ENCODE measurements around the gene RXRA. TPM values are rescaled to one million over a fixed set of nuclear protein-coding genes. Genes with fewer than 3 reads are reported as not detected.

RXRA gene
- polyA plus RNA-seq, 3 donors: 33.6 to 42.2 (median 33.9) TPM

DNA sequence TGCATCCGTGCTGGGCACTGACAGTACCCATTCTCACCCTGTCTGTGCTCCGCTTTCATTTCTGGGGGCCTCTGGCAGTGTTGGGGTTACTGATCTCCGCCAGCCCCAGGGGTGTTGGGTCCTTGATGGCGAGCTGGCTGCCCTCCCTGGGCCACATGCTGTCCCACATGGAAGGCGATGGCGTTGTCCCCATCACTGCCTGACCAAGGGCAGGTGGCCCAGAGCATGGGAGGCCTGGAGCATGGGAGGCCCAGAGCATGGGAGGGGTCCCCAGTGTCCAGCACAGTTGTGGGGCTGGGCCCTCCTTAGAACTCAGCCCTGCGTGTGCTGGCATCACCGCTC is 50.9 kb downstream of the RXRA start:
- no peak for DNase-seq (ENCODE audit: low read depth in 3 of 3, low spot score in 2 of 3)

DNA sequence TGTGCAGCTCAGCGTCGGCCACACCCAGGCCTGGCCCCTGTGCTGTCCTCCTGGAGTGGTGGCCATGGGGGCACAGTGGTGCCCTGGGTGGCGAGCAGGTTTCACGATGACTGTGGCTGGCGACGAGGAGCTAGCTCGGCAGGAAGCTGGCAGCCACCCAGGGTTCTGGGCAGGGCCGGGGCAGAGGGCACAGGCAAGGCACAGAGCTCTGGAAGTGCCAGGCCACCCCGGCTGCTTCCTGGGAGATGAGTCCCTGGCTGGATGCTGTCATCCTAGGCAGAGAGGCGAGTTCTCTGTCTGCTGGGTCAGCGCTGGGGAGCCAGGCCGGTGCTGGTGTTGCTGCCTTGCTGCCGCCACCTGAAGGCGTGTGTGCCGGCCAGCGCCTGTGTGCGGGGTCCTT is 51.7 kb downstream of the RXRA start:
- no peak for DNase-seq (ENCODE audit: low read depth in 3 of 3, low spot score in 2 of 3)

DNA sequence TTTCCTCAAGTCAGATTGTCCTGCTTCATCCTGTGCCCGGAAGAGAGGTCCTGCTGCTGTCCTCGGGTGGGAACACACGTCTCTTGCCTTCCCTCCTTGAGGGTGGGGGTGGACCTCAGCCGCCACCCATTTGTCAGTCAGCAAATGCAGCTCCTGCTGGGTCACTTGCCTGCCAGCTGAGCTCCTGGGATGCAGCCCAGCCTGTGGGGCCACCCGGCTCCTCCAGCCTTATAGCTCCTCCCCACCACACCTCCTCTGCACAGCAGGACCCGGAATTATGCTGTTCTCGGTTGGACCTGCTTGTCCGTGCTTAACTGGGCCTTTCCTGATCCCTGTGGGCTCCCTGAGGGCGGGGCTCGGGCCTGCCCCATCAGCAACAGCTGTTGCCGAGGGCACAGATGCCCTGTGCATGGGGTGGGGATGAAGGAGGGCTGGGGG is 52.7 kb downstream of the RXRA start:
- DNase-seq (ENCODE audit: low read depth in 3 of 3, low spot score in 2 of 3): no peak

DNA sequence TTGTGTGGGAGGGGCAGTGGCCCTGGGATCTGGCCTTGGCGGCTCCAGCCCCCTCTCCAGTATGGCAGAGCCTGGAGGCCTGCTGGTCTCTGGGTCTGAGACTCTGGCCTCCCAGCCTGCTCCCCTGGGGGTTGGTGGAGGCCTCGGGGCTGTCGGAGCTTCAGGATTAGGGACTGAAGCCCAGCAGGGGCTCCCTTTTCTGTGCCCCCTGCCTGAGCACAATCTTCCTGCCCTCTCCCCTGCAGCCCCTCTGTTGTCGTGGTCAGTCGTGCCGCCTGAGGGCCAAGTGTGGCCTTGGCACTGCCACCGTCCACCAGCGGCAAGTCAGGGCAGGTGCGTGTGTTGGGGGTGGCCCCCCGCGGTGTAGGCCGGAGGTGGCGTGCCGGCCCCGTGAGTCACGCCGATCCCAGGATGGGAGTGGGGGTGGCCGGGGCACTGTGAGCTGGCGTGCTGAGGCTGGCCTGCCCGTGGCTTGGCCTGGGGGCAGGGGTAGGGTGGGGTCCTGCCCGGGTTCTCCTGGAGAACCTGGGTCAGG is 53.6 kb downstream of the RXRA start:
- DNase-seq (ENCODE audit: low read depth in 3 of 3, low spot score in 2 of 3): no peak

DNA sequence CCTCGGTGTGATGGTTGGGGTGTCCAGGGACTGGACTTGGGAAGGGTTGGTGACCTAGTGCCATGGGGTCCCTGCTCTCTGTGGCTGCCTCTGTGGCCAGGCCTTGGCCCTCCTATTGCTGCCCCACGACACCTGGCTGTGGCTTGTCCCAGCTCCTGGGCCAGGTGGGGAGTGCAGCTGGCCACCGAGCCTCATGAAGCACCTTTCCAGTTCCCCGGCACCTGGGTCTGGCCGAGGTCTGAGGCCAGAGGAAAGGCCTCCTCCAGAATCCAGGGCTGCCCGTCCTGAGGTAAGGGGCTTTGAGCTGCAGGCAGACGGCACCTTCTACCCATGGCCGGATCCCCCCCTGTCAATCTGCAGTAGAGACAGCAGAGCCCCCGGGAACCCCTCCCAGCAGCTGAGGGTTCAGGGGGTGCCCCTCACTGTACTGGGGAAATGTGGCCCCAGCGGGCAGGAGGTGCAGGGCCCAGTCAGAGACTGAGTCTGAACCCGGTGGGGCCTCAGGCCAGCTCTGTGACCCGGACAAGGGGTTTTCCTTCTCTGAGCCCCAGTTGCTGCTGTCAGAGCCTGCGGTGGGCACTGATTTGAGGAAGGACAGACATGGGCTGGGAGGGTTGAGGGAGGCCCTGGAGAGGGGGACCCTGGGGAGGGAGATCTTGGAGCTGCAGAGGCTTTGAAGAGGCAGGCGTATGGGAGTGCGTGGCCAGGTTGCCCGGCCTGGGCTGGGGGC is 54.5 kb downstream of the RXRA start:
- DNase-seq (ENCODE audit: low read depth in 3 of 3, low spot score in 2 of 3): no peak

DNA sequence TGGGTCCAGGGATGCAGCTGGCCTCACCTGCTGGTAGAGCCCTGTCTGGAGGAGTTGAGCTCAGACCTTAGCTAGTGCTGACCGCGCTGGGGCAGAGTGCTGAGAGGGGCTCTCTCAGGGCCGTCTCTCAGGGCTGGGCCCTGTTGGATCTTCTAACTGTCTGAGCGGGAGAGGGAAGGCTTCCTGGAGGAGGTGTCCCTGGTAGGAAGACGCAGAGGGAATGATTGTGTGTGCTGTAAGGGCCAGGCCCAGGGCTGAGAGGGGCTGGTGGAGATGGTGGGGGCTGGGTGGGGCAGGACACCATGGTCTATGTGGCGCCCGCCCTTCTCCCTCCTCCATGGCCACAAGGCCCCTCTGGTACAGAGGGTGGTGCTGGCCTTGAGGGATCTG is 55.0 kb downstream of the RXRA start:
- no peak for DNase-seq (ENCODE audit: low read depth in 3 of 3, low spot score in 2 of 3)

DNA sequence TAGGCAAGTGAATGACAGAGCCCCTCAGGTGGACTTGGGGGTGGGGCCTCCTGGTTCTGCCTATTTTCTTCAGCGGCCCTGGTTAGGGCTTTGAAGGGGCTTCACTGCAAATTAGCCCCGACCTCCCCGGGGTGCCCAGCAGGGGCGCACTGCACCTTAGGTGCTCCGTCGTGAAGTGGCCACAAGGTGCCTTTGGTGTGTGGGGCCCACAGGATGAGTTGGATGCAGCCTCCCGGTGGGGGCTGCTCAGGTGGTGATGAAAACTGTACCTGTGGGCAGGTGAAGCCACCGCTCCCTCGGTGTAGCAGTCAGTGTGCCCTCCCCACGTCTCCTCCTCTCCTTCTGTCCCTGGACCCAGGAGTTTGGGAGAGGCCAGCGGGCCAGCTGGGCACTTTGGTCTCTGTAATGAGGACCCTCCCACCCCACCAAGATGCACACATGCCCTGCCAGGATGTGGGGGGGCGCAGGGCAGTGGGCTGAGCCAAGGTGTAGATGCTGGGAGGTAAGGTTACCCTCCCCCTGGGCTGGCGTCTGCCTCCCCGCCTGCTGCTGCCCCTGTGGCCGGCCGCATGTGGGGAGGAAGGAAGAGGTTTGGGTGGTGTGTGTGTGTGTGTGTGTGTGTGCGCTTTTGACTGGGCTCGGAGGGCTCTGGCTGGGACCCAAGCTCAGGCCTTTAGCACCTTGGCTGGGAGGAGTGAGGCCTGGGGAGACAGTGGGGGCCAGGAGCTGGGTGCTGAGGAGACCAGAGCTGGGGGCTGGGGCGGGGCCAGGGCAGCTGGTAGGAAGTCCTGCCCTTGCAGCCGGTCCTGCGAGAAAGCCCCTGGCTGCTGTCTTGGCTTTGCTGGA is 55.6 kb downstream of the RXRA start:
- no peak for DNase-seq (ENCODE audit: low read depth in 3 of 3, low spot score in 2 of 3)

DNA sequence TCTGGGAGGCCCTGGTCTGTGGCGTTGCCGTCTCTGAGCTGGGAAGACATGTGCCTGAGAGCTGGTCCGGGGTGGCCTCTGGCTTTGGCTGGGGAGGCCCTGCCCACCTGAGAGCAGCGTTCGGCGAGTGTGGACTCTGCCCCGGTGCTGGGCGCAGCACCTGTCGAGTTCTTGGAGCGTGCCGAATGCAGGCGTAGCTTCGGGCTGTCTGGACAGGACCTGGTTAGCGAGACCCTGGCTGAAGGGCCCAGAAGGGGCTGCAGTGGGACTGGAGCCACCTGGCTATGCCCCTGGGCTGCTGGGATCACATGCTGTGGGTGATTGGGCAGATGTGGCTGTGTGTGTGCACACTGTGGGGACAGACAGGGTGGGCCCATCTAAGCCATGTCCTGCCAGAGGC is 56.5 kb downstream of the RXRA start:
- DNase-seq (ENCODE audit: low read depth in 3 of 3, low spot score in 2 of 3): no peak

DNA sequence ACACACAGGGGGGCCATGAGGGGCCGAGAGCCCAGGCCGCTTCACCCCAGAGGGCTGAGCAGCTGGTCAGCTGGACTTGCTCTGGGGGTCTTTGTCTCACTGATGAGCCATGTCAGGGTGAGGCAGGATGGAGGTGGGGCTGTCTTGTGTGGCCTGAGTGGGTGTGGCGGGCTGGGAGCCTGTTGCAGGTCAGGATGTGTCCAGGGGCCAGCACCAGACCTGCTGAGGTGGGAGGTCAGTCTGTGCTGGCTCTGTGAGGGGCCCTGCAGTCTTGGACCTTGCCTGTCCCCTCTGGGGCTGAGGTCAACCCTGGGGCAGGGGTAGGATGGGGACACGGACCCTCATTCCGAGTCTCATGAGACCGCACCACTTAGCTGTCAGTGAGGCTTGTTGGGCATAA is 56.9 kb downstream of the RXRA start:
- DNase-seq (ENCODE audit: low read depth in 3 of 3, low spot score in 2 of 3): no peak

DNA sequence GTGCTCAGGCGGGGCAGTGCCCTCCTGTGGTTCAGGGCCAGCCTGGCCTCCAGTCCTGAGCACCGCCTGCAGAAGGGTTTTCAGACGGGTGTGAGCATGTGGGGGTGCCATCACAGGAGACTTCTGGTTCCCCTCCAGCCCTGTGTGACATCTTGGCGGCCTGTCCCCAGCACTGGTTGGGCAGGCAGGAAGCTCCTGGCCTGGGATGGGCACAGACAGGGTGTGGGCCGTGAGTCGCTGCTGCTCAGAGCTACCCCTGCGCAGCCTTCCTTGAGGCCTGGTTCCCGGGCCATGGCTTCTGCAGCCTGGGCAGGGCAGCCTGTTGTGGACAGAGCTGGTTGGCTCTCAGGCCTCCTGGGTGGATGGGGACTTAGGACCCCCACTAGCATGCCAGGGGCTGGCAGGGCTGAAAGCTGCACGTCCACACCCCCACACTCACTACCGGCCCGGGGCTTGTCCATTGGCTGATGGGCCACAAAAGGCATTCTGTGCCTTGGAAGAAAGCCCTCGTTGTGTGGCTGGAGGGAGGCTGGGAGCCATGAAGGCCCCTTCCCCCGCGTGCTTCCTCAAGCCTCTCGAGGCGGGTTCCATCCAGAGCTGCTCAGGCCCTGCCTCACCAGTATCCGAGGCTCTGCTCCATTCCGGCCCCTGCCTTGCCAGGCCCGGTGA is 58.7 kb downstream of the RXRA start:
- DNase-seq (ENCODE audit: low read depth in 3 of 3, low spot score in 2 of 3): no peak

DNA sequence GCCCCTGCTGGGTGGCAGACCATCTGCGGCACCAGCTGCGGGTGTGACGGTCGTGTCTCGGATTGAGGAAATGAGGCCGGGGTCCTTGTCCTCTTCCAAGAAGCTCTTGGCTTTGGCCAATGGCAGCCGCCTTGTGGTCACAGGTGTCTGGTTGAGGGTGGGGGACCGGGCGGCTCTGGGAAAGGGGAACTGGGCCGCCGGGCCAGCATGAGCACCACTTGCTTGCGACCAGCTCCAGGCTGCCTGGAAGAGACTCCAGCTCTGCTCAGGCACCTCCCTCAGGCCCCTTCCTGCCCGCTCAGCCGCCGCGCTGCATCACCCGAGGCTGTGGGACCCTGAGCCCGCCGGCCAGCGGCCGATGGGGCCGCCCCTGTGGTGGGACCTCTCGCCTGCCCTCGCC is 59.7 kb downstream of the RXRA start:
- DNase-seq (ENCODE audit: low read depth in 3 of 3, low spot score in 2 of 3): no peak

DNA sequence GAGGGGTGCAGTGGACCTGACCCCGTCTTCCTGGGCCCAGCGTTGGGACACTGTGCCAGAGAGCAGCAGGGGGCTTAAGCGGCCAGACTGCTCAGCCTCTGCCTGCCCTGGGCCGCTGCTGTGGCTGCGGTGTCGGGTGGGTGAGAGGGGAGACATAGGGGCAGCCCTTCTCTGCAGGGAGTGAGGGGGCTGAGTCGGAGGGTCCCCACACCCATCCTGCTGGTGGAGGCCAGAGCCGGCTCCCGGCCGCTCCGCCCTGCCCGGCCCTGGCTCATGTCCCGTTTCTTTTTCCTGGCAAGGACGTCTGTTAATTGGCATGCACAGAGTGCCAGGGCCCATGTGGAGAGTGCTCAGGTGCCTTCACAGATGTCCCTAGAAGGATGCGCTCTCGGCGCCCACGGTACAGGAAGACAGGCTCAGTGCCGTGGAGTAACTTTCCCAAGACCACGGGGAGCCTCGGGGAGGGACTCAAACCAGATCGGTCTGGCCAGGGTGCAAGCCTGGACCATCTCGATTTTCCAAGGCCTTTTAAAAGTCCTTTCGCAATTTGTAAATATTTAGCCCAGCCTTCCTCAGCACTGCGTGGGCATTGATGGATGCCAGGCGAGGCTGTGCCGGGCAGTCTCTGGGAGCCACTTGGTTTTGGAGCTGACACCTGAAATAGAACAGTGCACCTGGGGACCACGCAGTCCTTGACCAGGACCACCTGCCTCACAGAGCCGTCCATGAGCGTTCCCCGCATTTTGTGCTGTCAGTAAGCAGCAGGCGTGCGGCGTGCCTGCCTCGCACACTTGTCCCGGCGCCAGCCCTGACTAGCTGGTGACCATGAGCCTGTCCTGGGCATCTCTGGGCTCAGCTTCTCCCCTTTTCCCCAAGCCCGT is 60.9 kb downstream of the RXRA start:
- no peak for DNase-seq (ENCODE audit: low read depth in 3 of 3, low spot score in 2 of 3)

DNA sequence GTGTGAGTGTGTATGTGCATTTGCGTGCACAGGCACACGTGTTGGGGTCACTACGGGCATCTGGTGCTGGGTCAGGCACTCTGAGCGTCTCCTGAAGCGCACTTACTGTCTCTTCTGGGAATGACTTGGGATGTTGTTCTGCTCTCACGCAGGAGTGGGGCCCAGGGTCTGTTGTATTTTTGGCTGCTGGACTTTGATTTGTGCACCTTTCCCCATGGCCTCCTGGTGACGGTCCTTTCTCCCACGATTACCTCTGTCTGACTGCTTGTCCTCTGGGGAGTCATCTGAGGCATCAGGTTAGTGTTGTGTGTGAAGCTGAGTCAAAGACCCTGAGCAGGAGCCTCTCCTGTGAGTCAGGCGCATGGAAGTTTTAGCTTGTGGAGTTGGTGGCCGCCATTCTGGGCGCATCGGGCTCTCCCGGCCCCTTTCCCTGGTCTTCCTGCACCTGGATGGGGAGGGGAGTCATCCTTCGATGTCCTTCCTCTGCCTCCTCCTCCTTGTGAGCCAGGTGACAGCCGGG is 62.1 kb downstream of the RXRA start:
- DNase-seq (ENCODE audit: low read depth in 3 of 3, low spot score in 2 of 3): no peak

DNA sequence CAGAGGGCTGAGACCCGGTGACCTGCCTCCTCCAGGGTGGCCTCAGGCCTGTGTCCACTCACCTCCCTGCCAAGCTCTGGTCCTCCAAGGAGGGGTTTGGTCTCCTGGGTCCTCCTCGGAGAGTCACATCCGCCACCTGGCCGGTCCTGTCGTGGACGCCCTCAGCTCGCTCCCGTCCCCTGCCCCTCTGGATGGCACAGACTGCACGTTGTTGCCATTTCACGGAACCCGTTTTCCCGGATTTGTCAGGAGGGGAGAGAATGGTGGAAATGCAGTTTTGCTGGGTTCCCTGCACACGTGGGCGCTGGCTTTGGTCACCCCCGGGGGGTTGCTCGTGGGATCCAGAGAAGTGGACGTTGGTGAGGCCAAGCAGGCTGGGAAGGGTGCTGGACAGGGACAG is 62.7 kb downstream of the RXRA start:
- no peak for DNase-seq (ENCODE audit: low read depth in 3 of 3, low spot score in 2 of 3)

DNA sequence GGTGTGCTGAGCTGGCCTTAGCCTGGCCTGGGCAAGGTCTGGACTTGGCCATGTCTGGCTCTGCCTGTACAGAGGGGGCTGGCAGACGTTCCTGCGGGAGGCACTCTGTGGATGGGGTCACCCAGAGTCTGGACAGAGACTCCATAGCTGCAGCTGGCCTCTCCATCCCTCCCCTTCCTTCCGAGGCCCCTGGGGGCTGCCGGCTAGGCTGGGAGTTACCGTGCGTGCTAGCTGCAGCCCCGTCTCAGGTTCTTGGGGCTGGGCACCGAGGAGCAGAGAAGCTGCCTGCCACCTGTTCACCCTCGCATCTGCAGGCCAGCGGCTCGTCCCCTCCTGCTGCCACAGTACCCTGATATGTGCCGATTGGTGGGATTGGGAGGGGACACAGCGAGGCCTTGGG is 63.4 kb downstream of the RXRA start:
- DNase-seq (ENCODE audit: low read depth in 3 of 3, low spot score in 2 of 3): no peak

DNA sequence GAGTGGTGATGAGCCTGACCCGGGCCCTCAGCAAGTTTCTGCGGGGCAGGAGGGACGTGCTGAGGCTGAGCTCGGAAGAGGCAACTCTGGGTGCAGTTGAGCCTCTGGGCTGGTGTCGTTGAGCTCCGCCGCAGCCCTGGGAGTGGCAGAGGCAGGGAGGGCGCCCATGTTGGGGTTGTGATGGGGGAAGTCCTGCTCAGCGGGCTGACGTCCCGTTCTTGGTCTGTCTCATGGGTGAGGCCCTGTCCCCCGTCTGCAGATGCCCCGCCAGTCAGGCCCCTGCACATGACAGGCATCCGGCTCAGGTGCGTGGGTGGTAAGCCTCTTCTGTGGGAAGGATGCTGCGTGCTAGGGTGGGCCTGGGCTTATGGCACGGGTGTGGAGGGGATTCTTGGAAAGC is 64.3 kb downstream of the RXRA start:
- DNase-seq (ENCODE audit: low read depth in 3 of 3, low spot score in 2 of 3): no peak

DNA sequence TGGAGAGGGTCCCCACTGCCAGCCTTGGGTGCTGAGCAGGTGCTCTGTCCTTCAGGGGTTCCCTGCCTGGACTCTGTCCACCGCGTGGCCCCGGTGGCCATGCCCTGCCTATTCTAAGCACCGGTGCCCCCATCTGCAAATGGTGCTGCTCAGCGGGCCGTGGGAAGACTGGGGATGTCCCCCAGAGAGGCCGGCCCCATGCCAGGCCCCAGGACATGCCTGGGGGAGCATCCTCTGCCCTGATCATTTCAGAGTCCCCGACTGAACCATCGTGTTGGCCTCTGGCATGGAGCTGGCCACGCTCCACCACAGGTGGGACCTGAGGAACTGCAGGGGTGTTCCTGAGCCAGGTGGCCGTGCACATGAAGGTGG is 64.7 kb downstream of the RXRA start:
- no peak for DNase-seq (ENCODE audit: low read depth in 3 of 3, low spot score in 2 of 3)

DNA sequence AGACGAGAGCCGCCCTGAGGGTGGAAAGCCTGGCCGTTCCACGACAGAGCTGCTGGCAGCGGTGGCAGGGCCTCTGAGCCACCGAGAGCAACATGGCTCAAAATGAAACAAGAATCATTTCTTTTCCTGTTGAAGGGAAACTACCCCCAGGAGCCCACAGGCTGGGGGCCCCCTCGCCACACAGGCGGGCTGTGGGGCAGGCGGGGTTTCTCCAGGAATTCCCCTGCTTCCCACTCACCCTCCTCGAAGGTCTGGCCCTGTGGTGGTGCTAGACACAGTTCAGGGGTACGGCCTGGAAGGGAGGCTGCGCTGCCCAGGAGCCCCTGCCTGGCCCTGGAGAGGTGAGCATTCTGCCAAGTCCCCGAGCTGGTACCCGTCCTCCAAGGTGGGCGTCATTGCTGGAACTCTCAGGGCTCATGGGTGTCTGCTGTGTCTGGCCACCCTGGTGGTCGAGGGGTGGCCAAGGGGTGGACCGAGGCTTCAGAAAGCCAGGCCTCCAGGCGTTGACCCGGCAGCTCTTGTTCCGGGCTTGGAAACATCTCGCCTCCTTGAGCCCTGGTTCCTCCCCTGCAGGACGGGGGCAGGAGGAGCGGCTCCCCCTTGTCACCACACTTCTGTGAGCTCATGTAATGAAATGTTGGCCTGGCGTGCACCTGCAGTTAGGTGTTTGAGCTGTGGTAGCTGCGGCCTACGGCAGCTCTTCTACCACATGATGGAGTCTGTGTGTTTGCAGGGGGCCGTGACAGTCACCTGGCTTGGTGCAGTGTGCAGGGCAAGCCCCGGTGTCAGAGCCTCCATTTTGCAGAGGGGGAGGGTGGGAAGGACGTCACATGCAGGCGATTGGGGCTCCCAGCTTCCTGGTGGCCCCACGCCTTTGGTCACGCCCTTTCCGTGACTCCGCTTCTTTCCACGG is 65.3 kb downstream of the RXRA start:
- no peak for DNase-seq (ENCODE audit: low read depth in 3 of 3, low spot score in 2 of 3)

DNA sequence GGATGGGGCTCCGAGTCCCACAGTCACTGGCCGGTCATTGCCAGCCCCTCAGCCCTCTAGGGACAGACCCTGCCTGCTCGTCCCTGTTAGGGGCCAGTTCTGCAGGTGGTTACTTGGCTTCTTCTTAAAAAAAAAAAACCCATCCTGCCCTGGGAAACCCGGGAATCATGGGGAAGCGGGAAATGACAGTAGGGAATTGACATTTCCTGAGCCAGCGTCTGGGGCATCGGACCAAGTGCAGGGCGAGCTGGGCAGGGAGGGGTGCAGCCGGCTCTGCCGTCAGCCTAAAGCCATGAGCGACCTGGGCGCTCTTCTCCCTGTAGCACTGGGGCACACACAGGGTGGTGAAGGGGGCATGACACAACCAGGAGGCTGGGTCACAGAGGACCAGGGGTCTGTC is 66.6 kb downstream of the RXRA start:
- no peak for DNase-seq (ENCODE audit: low read depth in 3 of 3, low spot score in 2 of 3)

All from right renal cortex interstitium (tissue), 3 donors.